ACC112 (cell line): Measurements from ENCODE around the gene HOXA7.

Experiments used
- H2AFZ ChIP-seq: fragments of 200-600 bp; sonication (generic); one replicate; pipeline ENCODE4 v1.6.0; 2017; ENCODE audit warnings: antibody characterized with exemption, low read length; ENCODE audit not compliant: unreplicated experiment
- H3K27ac ChIP-seq: fragments of 200-600 bp; sonication (generic); 2 replicates; pipeline ENCODE4 v1.5.1; 2014; ENCODE audit warnings: low read depth, mild to moderate bottlenecking, antibody characterized with exemption, low read length, moderate library complexity
- H3K27me3 ChIP-seq: fragments of 200-600 bp; sonication (generic); 2 replicates; pipeline ENCODE4 v1.6.1; 2014; ENCODE audit warnings: mild to moderate bottlenecking, antibody characterized with exemption, low read length, moderate library complexity, mixed read lengths; ENCODE audit not compliant: insufficient read depth
- H3K36me3 ChIP-seq: fragments of 200-600 bp; sonication (generic); 2 replicates; pipeline ENCODE4 v1.6.1; 2016; ENCODE audit warnings: mild to moderate bottlenecking, antibody characterized with exemption, low read length, moderate library complexity, mixed read lengths; ENCODE audit not compliant: insufficient read depth
- H3K4me1 ChIP-seq: fragments of 200-600 bp; sonication (generic); one replicate; pipeline ENCODE4 v1.6.1; 2016; ENCODE audit warnings: low read length, mixed read lengths; ENCODE audit not compliant: insufficient read depth, unreplicated experiment, control insufficient read depth
- H3K4me3 ChIP-seq: fragments of 200-600 bp; sonication (generic); 2 replicates; pipeline ENCODE4 v1.5.1; 2014; ENCODE audit warnings: mild to moderate bottlenecking, low read depth, low read length
- H3K79me2 ChIP-seq: fragments of 200-600 bp; sonication (generic); one replicate; pipeline ENCODE4 v1.6.0; 2016; ENCODE audit warnings: low read length; ENCODE audit not compliant: control insufficient read depth, unreplicated experiment, insufficient read depth

HOXA7 gene

DNA sequence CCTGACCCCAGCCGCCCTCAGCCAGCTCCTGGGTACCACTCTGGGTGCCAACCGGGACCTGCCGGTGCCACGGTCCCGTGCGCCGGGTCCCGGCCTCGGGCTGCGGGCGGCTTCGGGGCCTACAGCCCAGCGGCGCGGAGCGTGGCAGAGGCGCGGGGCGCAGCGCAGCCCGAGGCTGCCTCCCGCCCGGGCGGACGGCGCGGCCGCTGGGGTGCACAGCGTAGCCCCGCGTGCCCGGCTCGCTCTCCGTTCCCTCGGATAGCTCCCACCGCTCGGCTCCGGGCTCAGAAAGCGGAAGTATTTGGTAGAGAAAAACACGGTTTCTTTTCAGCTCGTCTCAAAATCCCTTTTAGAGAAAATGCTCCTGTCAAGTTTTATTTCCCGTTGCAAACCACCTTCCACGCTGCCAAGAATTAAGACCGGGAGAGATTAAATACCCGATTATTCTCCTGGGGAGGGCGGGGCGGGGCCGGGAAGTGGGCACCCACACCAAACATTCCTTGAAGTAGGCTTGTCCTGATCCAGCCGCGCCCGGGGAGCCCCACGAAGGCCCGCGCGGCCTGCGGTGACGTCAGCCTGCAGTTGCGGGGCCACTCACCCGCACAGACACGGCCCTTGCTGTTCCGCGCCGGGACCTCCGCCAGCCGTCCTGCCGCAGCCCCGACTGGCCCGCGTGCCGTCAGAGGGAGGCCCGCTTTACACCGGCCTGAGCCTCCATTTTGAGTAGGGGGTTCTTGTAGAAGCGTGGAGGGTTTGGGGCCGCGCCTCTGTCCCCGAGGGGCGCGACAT, 36.3 kb upstream of the HOXA7 start:
- Histone ChIP-seq H3K79me2 (no peaks in the 10 kb centered on the region), H3K4me1 (no peaks in the 10 kb centered on the region), H3K27ac (no peak overlapping the region), H3K4me3 (peak overlapping the region; percentile 69), H3K36me3 (no peaks in the 10 kb centered on the region), H2AFZ (peak overlapping the region; percentile 32), H3K27me3 (peaks cover 98% of the 10 kb centered on the region)

DNA sequence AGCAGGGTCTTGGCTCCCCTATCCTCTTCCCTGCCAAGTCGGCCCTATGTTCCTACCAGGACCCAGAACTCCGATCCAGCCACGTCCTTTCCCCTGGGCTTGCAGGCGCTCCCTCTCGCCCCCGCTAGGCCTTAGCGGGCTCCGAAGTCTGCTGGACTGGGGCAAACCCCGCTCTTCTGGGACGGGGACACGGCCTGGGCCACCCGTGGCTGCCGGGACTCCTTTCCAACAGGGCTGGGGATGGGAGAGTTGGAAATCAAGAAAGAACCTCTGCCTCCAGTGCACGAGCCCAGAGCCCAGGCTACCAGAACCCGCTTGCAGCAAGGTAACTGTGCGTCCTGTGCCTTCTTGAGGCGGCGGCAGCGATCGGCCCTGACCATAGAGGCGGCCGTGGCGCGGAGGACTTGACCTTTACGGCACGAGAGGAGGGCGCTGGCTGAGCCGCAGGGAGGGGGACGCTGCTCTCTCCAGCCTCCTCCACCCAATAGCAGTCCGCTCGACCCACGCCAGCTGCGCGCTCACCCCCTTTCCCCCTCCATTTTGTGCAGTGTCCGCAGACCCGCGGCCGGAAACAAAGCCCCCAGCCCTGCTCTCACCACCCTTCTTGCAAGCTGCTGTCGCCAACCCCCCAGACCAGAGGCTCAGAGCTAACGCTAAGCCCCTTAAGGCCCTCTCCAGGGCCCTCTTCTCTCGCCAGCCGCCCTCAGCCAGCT, 35.5 kb upstream of the HOXA7 start:
- H3K4me3 ChIP-seq, result peak overlapping the region; percentile 69
- no peak overlapping the region for H3K27ac ChIP-seq
- no peak overlapping the region for H2AFZ ChIP-seq
- no peaks in the 10 kb centered on the region for H3K79me2 ChIP-seq
- H3K27me3 ChIP-seq, result peaks cover 98% of the 10 kb centered on the region
- no peaks in the 10 kb centered on the region for H3K4me1 ChIP-seq
- H3K36me3 ChIP-seq, result no peaks in the 10 kb centered on the region

DNA sequence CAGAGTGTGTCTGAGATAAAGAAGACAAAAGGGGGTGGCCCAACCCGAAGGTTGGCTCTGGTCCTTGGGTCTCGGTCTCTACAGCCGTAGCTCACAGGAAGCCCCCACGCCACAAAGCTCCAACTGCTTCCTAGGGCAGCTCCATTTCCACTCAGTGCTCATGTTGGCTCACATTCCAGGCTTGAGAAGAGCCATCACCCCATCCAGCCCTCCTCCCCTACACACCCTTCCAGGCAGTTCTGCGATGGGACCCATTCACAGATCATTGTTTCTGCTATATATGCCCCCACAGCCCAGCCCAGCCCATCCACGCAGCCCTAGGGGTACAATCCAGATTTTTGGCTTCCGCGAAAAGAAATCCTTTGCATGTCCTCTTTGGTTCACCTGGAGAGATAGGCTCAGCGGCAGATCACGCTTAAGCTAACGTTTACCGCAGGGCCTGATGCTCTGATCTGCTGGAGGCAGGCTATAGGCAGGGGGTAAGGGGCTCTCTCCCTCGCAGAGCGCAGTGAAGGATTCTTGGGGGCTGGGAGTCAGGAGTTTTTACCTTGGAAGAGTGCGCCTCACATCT, 34.8 kb upstream of the HOXA7 start:
- Histone ChIP-seq H3K27ac (no peak overlapping the region), H3K27me3 (peaks cover 98% of the 10 kb centered on the region), H3K79me2 (no peaks in the 10 kb centered on the region)

DNA sequence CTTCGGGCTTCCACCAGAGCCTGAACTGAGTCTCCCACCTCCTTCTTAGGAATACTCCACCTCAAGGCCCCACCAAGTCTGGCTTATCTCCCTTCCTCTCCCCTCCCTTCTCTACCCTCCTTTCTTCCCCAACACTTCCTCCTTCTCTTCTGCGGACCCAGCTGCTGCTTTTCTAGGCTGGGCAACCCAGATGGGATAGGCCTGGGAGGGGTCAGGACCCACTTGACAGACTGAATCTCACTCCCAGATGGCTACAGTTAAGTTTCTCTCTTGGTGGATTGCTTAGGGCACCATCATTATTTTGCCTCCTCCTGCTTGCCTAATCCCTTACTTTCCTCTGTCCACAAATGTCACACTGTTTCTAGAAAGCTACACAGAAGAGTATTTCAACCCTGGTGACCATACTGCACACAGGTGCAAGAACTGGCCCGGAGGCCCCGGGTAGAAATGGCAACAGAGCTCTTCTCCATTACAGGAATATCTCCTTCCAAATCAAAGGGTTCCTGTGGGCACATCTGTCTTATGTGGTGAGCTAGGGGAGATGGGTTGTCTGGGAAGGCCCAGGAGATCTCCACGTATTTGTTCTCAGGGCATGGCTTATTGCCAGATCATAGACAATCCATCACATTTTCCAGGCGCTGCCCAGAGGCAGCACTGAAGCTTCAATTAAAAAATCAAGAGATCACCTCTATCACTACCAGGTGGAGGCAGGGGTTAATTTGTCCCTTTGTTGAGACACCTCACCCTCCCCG, 33.7 kb upstream of the HOXA7 start:
- Histone ChIP-seq H3K27me3 (peaks cover 100% of the 10 kb centered on the region), H3K79me2 (no peaks in the 10 kb centered on the region), H3K27ac (no peak overlapping the region), H2AFZ (no peak overlapping the region), H3K36me3 (no peaks in the 10 kb centered on the region), H3K4me1 (no peaks in the 10 kb centered on the region), H3K4me3 (no peak overlapping the region)

More for the DNA sequence above, 34.8 kb upstream of the HOXA7 start:
- H3K4me1 ChIP-seq, result no peaks in the 10 kb centered on the region
- no peaks in the 10 kb centered on the region for H3K36me3 ChIP-seq
- no peak overlapping the region for H2AFZ ChIP-seq
- no peak overlapping the region for H3K4me3 ChIP-seq

DNA sequence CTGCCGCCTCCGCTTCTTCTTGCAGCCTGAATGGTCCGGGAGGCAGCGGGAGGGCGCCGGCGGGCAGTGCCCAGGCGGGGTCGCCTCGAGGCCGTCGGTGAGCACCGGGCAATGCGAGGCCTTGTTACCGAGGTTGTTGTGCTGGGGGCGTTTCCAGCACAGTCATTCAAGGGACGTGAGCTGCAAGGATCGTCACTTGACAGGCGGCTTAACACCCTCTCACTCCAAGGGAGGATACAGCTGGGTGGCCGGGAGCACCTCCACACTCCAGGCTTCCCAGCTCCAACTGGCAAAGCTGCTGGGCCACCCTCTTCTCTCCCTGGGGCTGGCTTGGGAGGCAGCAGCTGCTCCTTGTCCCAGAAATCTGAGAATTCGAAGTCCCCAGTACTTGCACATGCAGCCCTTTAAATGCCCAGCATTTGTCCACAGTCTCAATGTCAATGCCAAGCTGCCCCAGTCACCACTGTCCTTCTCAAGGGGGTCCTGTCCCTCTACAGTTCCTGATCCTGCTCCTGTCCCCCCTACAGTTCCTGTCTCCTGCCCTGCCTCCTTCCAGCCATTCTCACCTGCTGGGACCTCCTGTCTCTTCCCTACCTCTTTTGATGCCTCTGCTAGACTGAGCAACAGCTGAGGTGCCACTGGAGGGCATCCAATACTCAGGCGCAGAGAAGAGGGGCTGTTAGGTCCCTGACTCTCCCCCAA, 33.0 kb upstream of the HOXA7 start:
- H3K27me3 ChIP-seq, result peaks cover 100% of the 10 kb centered on the region

DNA sequence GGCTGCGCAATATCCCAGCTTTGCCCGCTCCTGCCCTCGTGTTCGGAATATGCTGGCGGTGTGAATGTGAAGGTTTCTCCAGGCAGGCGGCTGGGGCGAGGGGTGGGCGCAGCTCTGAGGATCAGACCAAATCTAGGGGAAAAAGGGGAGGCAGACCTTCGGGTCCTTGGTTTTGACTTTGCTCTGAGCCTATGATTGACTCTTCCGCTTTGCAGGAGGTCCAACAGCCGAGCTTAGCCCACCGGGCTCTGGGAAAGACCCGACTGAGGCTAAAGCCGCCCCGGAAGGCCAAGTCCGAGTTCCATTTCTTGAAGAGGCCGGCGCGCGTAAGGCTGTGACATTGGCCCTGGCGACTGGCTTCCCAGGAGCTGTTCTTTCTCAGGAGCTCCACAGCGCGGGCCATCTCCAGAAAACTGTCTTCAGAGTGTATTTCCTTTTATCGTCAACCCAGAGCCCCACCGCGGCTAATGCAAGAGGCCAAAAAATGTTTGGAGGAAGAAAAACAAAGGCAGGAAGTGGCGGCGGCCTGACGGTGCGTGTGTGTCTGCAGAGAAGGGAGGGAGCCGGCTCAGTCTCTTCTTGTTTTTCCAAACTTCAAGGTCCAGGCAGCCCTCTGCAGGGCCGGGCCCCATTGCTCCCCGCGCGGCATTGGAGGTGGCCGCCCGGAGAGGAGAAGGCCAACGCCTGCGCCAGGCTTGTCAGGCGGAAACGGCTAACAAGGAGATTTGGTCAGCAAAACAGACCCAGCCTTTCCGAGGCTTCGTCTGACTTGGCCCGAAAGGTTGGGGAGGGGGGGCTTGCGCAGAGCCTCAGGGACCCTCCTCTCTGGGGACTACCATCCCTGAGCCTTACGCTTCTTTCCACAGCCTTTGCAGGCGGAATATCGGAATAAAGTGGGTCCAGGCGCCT, 32.2 kb upstream of the HOXA7 start:
- no peak overlapping the region for H3K4me3 ChIP-seq
- H3K27me3 ChIP-seq, result peaks cover 98% of the 10 kb centered on the region
- no peaks in the 10 kb centered on the region for H3K36me3 ChIP-seq
- H2AFZ ChIP-seq, result no peak overlapping the region
- no peak overlapping the region for H3K27ac ChIP-seq
- H3K4me1 ChIP-seq, result no peaks in the 10 kb centered on the region
- H3K79me2 ChIP-seq, result no peaks in the 10 kb centered on the region

More for the DNA sequence above, 33.0 kb upstream of the HOXA7 start:
- Histone ChIP-seq H3K79me2 (no peaks in the 10 kb centered on the region), H3K36me3 (no peaks in the 10 kb centered on the region), H3K27ac (no peak overlapping the region), H3K4me1 (no peaks in the 10 kb centered on the region), H2AFZ (no peak overlapping the region), H3K4me3 (no peak overlapping the region)

DNA sequence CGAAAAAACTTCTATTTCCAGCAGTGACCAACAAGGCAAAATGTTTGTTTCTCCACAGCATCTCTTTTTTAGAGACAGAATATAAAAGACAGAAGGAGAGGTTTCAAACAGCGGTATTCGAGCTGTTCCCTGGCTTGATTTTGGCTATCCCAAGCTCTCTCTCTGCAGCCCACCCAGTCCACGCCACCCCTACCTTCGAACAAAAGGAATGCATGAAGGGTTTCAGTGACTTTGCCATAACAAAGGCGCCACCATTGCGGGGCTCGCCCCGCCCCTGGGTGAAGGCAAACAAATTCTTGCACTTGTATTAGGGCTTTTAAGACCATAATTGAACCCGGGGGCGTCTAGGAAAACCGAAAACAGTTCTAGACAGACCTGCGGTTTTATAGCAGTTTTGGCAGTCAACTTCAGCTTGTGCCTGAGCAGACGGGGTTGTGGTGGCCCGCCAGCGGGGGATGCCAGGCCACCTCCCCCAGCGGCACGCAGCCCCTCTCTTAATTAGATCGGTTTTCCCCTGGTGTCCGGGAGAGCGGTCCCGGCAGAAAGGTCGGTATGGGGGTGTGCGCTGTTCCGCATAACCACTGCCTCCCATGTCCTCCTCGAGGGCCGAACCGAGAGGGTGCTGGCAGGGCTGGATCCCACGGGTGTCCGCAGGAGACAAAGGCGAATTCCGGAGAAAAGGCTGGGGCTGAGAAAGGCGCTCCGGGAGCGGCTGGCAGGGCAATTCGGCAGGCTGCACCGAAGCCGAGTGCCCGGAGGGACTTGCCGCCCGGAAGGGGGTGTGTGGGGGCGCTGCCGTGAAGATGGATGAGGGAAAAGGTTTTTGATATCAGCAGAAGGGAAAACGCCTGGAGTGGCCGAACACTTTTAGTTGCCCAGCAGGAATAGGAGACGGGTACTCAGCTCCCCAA, 31.3 kb upstream of the HOXA7 start:
- H3K79me2 ChIP-seq, result no peaks in the 10 kb centered on the region
- H3K27me3 ChIP-seq, result peaks cover 98% of the 10 kb centered on the region
- H3K4me1 ChIP-seq, result no peaks in the 10 kb centered on the region
- H3K4me3 ChIP-seq, result no peak overlapping the region
- H3K27ac ChIP-seq, result no peak overlapping the region
- H3K36me3 ChIP-seq, result no peaks in the 10 kb centered on the region
- H2AFZ ChIP-seq, result no peak overlapping the region

DNA sequence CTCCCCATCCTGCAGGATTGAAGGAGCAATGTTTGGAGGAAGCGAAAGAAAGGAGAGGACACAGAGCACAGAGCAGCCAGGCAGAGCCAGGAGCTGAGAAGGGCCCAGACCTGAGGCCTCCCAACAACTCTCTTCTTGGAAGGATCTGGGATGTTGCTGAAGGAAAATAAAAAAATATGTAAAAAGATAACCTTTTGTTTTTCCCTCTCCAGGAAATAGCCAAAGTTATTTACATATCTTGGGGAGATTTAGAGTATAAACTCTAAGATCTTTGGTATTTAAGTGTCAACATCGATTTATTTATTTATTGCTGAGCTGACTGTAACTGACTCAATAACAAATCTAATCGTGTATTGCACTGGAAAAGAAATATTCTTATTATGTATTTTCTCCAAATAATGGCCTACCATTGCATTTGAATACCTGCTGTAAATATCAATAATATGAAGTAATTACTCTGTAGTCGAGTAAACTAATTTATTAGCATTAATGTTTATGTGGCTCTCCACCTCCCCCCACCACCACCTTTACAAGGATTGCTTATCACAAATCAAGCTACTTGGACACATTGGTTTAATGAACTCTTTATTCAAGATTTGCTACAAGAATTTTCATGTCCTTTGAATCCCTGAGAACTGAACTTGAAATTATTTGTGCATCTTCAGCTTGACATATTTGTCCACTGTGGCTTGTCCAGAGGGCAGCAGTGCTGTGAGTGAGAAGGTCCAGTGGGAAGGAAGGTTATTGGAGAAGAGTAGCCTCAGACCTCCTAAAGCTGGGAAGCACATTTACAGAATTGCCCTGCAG, 30.4 kb upstream of the HOXA7 start:
- H3K4me3 ChIP-seq, result no peak overlapping the region
- H3K27ac ChIP-seq, result no peak overlapping the region

More for the DNA sequence above, 30.4 kb upstream of the HOXA7 start:
- H3K79me2 ChIP-seq, result no peaks in the 10 kb centered on the region
- no peaks in the 10 kb centered on the region for H3K4me1 ChIP-seq
- peaks cover 98% of the 10 kb centered on the region for H3K27me3 ChIP-seq
- no peak overlapping the region for H2AFZ ChIP-seq
- no peaks in the 10 kb centered on the region for H3K36me3 ChIP-seq
